ENCODE measurements around the gene NDUFAF4.

DNA sequence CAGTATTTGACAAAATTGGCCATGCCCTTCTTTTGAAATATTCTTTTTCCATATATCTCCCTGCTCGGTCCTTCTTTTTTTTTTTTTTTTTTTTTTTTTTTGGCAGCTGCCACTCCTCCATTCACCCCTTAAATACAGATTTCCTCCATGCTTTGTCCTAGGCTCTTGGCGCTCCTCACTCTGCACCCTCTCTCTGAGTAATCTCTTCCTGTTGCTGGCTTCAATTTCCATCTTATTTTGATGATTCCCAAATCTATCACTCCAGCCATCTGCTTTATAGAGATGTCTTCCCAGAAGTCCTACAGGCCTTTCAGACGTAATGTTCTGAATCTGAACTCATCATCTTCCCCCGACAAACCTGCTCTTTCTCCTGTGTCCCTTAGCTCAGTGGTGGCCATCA lies 14.1 kb upstream of the NDUFAF4 start:
- TF ChIP-seq, protein P1, sequence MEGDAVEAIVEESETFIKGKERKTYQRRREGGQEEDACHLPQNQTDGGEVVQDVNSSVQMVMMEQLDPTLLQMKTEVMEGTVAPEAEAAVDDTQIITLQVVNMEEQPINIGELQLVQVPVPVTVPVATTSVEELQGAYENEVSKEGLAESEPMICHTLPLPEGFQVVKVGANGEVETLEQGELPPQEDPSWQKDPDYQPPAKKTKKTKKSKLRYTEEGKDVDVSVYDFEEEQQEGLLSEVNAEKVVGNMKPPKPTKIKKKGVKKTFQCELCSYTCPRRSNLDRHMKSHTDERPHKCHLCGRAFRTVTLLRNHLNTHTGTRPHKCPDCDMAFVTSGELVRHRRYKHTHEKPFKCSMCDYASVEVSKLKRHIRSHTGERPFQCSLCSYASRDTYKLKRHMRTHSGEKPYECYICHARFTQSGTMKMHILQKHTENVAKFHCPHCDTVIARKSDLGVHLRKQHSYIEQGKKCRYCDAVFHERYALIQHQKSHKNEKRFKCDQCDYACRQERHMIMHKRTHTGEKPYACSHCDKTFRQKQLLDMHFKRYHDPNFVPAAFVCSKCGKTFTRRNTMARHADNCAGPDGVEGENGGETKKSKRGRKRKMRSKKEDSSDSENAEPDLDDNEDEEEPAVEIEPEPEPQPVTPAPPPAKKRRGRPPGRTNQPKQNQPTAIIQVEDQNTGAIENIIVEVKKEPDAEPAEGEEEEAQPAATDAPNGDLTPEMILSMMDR (IDR thresholded peaks at IDR 0.05; ENCODE audit: insufficient read depth, low read depth, low read length), result no peak
- no peak for TF ChIP-seq EZH2 (IDR thresholded peaks at IDR 0.05; ENCODE audit: insufficient read depth, low read length)
